K562 (cell line): ENCODE data around the gene OR5J2. TPM values are rescaled to one million over a fixed set of nuclear protein-coding genes. Genes with fewer than 3 reads are reported as not detected.
"Not testable (repeated sequence)": the region's sequence is repeated elsewhere in the genome, so short reads cannot be mapped to it uniquely, and the experiment has no call there.

Experiments
- ATAC-seq: fragments of 200-7000 bp; cut with Tn5 transposase; 3 replicates; pipeline ENCODE4 v1.9.1; 2020; ENCODE audit warnings: moderate library complexity
- BruUV-seq: library from RNA; stranded (reverse); fragments of 400-500 nt; replicated peaks from 2 replicates; lab custom pipeline; 2021; lab: Mats Ljungman, UMichigan
- CTCF ChIA-PET: fragments of 300-600 bp; formaldehyde crosslinking; extraction: SDS; loops from one replicate; lab custom pipeline; 2021; ENCODE audit warnings: low intra/inter-chr PET ratio; lab: Yijun Ruan, JAX
- POLR2A ChIA-PET: fragments of 300-600, 350-650 bp; sonication (Branson Sonifier 250); formaldehyde crosslinking; extraction: SDS; loops from one replicate; lab custom pipeline; 2021; ENCODE audit warnings: antibody characterized with exemption, inconsistent platforms; lab: Yijun Ruan, JAX
- DNase-seq, 4 experiments: peaks; one replicate each; pipeline versions ENCODE4 v3.0.0 to v3.0.0-alpha.2; 2011 to 2018; ENCODE audit warnings: low spot score in 3 of 4, mixed read lengths in 3 of 4; ENCODE audit errors: extremely low read depth in 1 of 4
- FAIRE-seq: peaks from 2 replicates; lab custom pipeline; 2011; peaks lifted over from hg19 to GRCh38; lab: Jason Lieb, UNC
- H2AFZ ChIP-seq: 2 replicates; pipeline ENCODE4 v1.6.0; 2011; ENCODE audit warnings: low read depth, low read length, control low read depth, inconsistent platforms
- H3K27ac ChIP-seq: fragments of 200-600 bp; 3 replicates; pipeline ENCODE4 v1.8.0; 2011; ENCODE audit warnings: low read depth, mild to moderate bottlenecking, control low read depth, inconsistent platforms, low read length, moderate library complexity, mixed read lengths; ENCODE audit errors: extremely low read depth
- H3K27me3 ChIP-seq, 2 experiments: fragments of 300-600 bp in 1 of 2; 2 replicates in 1 of 2; 3 replicates in 1 of 2; pipeline versions ENCODE4 v1.6.0 to v1.8.0; 2011; ENCODE audit warnings: inconsistent platforms in 2 of 2, low read length in 2 of 2, mild to moderate bottlenecking in 1 of 2, mixed read lengths in 1 of 2, moderate library complexity in 1 of 2; ENCODE audit not compliant: control insufficient read depth in 2 of 2, insufficient read depth in 2 of 2
- H3K36me3 ChIP-seq: fragments of 300-600 bp; 3 replicates; pipeline ENCODE4 v1.8.0; 2011; ENCODE audit warnings: mild to moderate bottlenecking, low read length, inconsistent platforms; ENCODE audit not compliant: control insufficient read depth, insufficient read depth
- H3K4me1 ChIP-seq, 2 experiments: fragments of 200-600 bp in 1 of 2; replicated peaks in 1 of 2; 2 replicates in 1 of 2; 3 replicates in 1 of 2; pipeline versions ENCODE4 v1.5.1 to v1.8.0; 2011; ENCODE audit warnings: inconsistent platforms in 2 of 2, low read length in 2 of 2, mild to moderate bottlenecking in 1 of 2, mixed read lengths in 1 of 2, moderate library complexity in 1 of 2; ENCODE audit not compliant: control insufficient read depth in 2 of 2, insufficient read depth in 2 of 2
- H3K4me2 ChIP-seq: 2 replicates; pipeline ENCODE4 v1.6.1; 2011; ENCODE audit warnings: low read length, control low read depth, inconsistent platforms, mixed read lengths; ENCODE audit not compliant: insufficient read depth
- H3K4me3 ChIP-seq: fragments of 200-600 bp; sonication (generic), shearing (Covaris generic); 2 replicates; pipeline ENCODE4 v1.5.1; 2016; ENCODE audit warnings: control low read depth, inconsistent platforms
- H3K79me2 ChIP-seq: fragments of 200-600 bp; 3 replicates; pipeline ENCODE4 v1.8.0; 2011; ENCODE audit warnings: low read length, inconsistent platforms; ENCODE audit not compliant: control insufficient read depth, insufficient read depth
- H3K9ac ChIP-seq, 2 experiments: 2 replicates each; pipeline versions ENCODE4 v1.6.0 to v1.6.1; 2011; ENCODE audit warnings: low read depth in 2 of 2, low read length in 2 of 2, control low read depth in 1 of 2, inconsistent platforms in 1 of 2, mild to moderate bottlenecking in 1 of 2, mixed read lengths in 1 of 2; ENCODE audit not compliant: insufficient read depth in 1 of 2
- H3K9me1 ChIP-seq: one replicate; pipeline ENCODE4 v1.6.0; 2011; ENCODE audit warnings: inconsistent platforms, mild to moderate bottlenecking, low read length, moderate library complexity; ENCODE audit not compliant: control insufficient read depth, insufficient read depth
- H3K9me3 ChIP-seq: replicated peaks from 2 replicates; pipeline ENCODE4 v1.5.1; 2011; ENCODE audit warnings: low read depth, low read length, inconsistent platforms; ENCODE audit not compliant: control insufficient read depth, insufficient read depth
- H4K20me1 ChIP-seq: replicated peaks from 2 replicates; pipeline ENCODE4 v1.6.1; 2011; ENCODE audit warnings: low read length, inconsistent platforms, mixed read lengths; ENCODE audit not compliant: control insufficient read depth, insufficient read depth
- HNRNPK ChIP-seq: fragments of 200-400 bp; formaldehyde crosslinking; IDR thresholded peaks from one replicate; pipeline ENCODE4 v1.6.1; 2018; ENCODE audit warnings: mild to moderate bottlenecking, low read depth, low read length; ENCODE audit not compliant: poor library complexity, severe bottlenecking
- ZNF282 ChIP-seq: sonication (generic); formaldehyde crosslinking; IDR thresholded peaks from 2 replicates; pipeline ENCODE4 v1.8.1; 2023; ENCODE audit warnings: missing genetic modification reagents
- ZSCAN32 ChIP-seq: fragments of 450-650 bp; formaldehyde crosslinking; IDR thresholded peaks from 2 replicates; pipeline ENCODE4 v1.4.0; 2020; ENCODE audit warnings: mild to moderate bottlenecking, moderate library complexity
- whole genome bisulfite sequencing: fragments of 100-300 bp; shearing (Covaris generic); methylation state at CpG from one replicate; pipeline ENCODE4 v1.1.6; 2016; ENCODE audit warnings: low coverage, mixed read lengths; ENCODE audit not compliant: insufficient coverage; ENCODE audit errors: missing lambda C conversion rate; 5-methylcytosine and 5-hydroxymethylcytosine counted together
- in situ Hi-C: fragments of 300-500 bp; cut with MboI; formaldehyde crosslinking; loops from 4 replicates; pipeline ENCODE4 v1.15.0; 2018; ENCODE audit warnings: inconsistent platforms, mixed read lengths
- intact Hi-C: fragments of 100-400 bp; cut with micrococcal nuclease; formaldehyde crosslinking; loops from 2 replicates; pipeline ENCODE4 v1.14.2; 2022
- polyA plus RNA-seq, 8 experiments: library from polyadenylated mRNA; depleted of rRNA in 4 of 8; stranded (reverse) in 5 of 8; unstranded in 3 of 8; fragments of >200 nt; fragmentation: Nextera tagmentation in 2 of 8; fragmentation: Illumina TruSeq in 1 of 8; extraction: Ambion mirVana in 2 of 8; extraction: Trizol in 1 of 8; gene quantifications; 2 replicates each; pipeline versions ENCODE4 v1.2.1 to v1.2.3, GENCODE V29; 2011 to 2014; ENCODE audit warnings: inconsistent platforms in 1 of 8, missing spikeins in 1 of 8
- total RNA-seq, 7 experiments: library from RNA; depleted of rRNA in 6 of 7; stranded (reverse); fragments of >200 nt in 6 of 7; fragmentation: Illumina TruSeq in 2 of 7; extraction: Trizol in 2 of 7; gene quantifications; 2 replicates each; pipeline versions ENCODE4 v1.2.1 to v1.2.3, GENCODE V29; 2011 to 2021; ENCODE audit warnings: low replicate concordance in 1 of 7
- TF ChIP-seq, protein P1 (sequence below), 2 experiments: fragments of 450-650 bp in 1 of 2; sonication (generic) in 1 of 2; formaldehyde crosslinking in 1 of 2; IDR thresholded peaks; 2 replicates each; pipeline versions ENCODE4 v1.7.1 to v1.9.0; 2016 to 2022; ENCODE audit warnings: inconsistent platforms in 1 of 2, mild to moderate bottlenecking in 1 of 2, missing genetic modification reagents in 1 of 2

Gene OR5J2
- total and polyA plus RNA-seq, 9 of the 15 experiments (the other 6 are each of a cell fraction or from before 2014, with no cell fraction given): not detected

DNA sequence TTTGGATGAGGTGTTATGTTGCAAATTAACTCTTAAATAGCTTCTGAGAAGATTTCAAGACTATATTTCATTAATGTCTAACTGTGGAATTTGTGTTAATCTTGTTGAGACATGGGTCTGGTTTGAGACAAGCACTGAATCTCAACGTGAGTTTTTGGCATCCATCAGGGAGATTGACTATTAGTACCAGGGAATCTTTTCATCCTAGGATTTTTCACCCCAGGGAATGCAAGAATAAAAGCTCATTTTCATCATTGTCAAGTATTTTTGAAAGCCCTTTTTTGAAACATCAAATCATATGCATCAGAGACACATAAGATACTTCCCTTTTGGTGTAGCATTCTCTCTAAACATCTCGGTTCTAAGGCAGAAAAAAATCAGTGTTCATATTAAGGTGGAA lies 38.1 kb downstream of the OR5J2 start (continued):
- TF ChIP-seq, protein P1, sequence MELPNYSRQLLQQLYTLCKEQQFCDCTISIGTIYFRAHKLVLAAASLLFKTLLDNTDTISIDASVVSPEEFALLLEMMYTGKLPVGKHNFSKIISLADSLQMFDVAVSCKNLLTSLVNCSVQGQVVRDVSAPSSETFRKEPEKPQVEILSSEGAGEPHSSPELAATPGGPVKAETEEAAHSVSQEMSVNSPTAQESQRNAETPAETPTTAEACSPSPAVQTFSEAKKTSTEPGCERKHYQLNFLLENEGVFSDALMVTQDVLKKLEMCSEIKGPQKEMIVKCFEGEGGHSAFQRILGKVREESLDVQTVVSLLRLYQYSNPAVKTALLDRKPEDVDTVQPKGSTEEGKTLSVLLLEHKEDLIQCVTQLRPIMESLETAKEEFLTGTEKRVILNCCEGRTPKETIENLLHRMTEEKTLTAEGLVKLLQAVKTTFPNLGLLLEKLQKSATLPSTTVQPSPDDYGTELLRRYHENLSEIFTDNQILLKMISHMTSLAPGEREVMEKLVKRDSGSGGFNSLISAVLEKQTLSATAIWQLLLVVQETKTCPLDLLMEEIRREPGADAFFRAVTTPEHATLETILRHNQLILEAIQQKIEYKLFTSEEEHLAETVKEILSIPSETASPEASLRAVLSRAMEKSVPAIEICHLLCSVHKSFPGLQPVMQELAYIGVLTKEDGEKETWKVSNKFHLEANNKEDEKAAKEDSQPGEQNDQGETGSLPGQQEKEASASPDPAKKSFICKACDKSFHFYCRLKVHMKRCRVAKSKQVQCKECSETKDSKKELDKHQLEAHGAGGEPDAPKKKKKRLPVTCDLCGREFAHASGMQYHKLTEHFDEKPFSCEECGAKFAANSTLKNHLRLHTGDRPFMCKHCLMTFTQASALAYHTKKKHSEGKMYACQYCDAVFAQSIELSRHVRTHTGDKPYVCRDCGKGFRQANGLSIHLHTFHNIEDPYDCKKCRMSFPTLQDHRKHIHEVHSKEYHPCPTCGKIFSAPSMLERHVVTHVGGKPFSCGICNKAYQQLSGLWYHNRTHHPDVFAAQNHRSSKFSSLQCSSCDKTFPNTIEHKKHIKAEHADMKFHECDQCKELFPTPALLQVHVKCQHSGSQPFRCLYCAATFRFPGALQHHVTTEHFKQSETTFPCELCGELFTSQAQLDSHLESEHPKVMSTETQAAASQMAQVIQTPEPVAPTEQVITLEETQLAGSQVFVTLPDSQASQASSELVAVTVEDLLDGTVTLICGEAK (IDR thresholded peaks at IDR 0.05): no peak
- TF ChIP-seq, protein P1 (CRISPR knock-in tag; IDR thresholded peaks at IDR 0.05): no peak
- TF ChIP-seq ZSCAN32 (CRISPR knock-in tag) (no peak), ZNF282 (CRISPR knock-in tag) (no peak), HNRNPK (no peak)

DNA sequence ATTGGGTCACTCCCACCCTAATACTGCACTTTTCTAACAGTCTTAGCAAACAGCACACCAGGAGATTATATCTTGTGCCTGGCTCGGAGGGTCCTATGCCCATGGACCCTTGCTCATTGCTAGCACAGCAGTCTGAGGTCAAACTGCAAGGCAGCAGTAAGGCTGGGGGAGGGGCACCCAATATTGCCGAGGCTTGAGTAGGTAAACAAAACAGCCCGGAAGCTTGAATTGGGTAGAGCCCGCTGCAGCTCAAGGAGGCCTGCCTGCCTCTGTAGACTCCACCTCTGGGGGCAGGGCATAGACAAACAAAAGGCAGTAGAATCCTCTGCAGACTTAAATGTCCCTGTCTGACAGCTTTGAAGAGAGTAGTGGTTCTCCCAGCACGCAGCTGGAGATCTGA lies 43.3 kb downstream of the OR5J2 start:
- H3K9ac ChIP-seq, H3K79me2 ChIP-seq, H3K4me2 ChIP-seq, ATAC-seq, H2AFZ ChIP-seq, H3K27ac ChIP-seq, H3K9me1 ChIP-seq, intact Hi-C loops, H3K4me3 ChIP-seq, H4K20me1 ChIP-seq, BruUV-seq, H3K27me3 ChIP-seq, H3K9me3 ChIP-seq, DNase-seq, H3K36me3 ChIP-seq, CTCF ChIA-PET, FAIRE-seq, in situ Hi-C loops, H3K4me1 ChIP-seq, POLR2A ChIA-PET: not testable (repeated sequence)
- WGBS: 0% methylated on average over 4 of the region's 5 CpGs
